ENCODE measurements around the gene RNF220. TPM values are rescaled to one million over a fixed set of nuclear protein-coding genes. Genes with fewer than 3 reads are reported as not detected.

RNF220 gene
- total and polyA plus RNA-seq, 2 donors (not counting 3 experiments of a cell fraction or from before 2014, with no cell fraction given), result 62.7 to 66.6 TPM

- Histone ChIP-seq H3K27me3 (ENCODE audit: control insufficient read depth in 2 of 2, insufficient read depth in 2 of 2, low read length in 2 of 2) (no peaks in the 10 kb centered on the region), H3K9me3 (replicated peaks; ENCODE audit: control insufficient read depth, insufficient read depth, low read length) (no peaks in the 10 kb centered on the region), H3K4me3 (replicated peaks in 1 of 3; ENCODE audit: insufficient read depth in 1 of 3, low read depth in 1 of 3, low read length in 3 of 3) (no peak overlapping the region), H4K20me1 (replicated peaks; ENCODE audit: control insufficient read depth, extremely low read depth, insufficient read depth, low read length) (no peaks in the 10 kb centered on the region), H3K9ac (replicated peaks; ENCODE audit: extremely low read depth, insufficient read depth, low read length) (no peak overlapping the region), H2AFZ (ENCODE audit: low read depth, low read length) (no peak overlapping the region), H3K4me2 (ENCODE audit: insufficient read depth, low read length) (no peak overlapping the region), H3K9me1 (replicated peaks; ENCODE audit: control insufficient read depth, extremely low read depth, insufficient read depth, low read length) (no peaks in the 10 kb centered on the region), H3K79me2 (ENCODE audit: control insufficient read depth, insufficient read depth, low read length) (no peaks in the 10 kb centered on the region), H3K36me3 (ENCODE audit: control insufficient read depth in 2 of 2, extremely low read depth in 1 of 2, insufficient read depth in 2 of 2, low read length in 2 of 2) (peaks cover 4 to 48% of the 10 kb centered on the region in 2 experiments), H3K27ac (ENCODE audit: insufficient read depth, low read depth, low read length) (no peak overlapping the region), H3K4me1 (ENCODE audit: control insufficient read depth, extremely low read depth, insufficient read depth, low read length) (no peaks in the 10 kb centered on the region)
- no peak for FAIRE-seq
- BruUV-seq (replicated peaks), result no TSS peak
- no peak for DNase-seq (ENCODE audit: low read depth, low spot score)
- intact Hi-C loops (cut with micrococcal nuclease) (no loop called here), dilution Hi-C loops (cut with MboI; ENCODE audit: extremely low pct_ligation_motif_present, low sequenced_read_pairs) (no loop called here)
- ChIA-PET CTCF (interaction anchor here (1.2 kb wide), 1 partner anchor 11 kb away, joined by 3 read pairs; no protein-coding TSS in a partner anchor), POLR2A (no interaction called here)
- TF ChIP-seq JUN (IDR thresholded peaks at IDR 0.05; ENCODE audit: borderline replicate concordance, insufficient read depth, insufficient read length, low read depth) (no peak), FOS (IDR thresholded peaks at IDR 0.05; ENCODE audit: borderline replicate concordance, insufficient read depth, low read length) (no peak), MAX (IDR thresholded peaks at IDR 0.05; ENCODE audit: insufficient read depth, insufficient read length) (no peak), CTCF (IDR thresholded peaks at IDR 0.05; ENCODE audit: extremely low read depth in 1 of 2, insufficient read depth in 1 of 2, low read depth in 1 of 2, low read length in 2 of 2) (no peak), POLR2AphosphoS5 (IDR thresholded peaks at IDR 0.05; ENCODE audit: insufficient read depth, low read depth, low read length) (no peak), POLR2A (IDR thresholded peaks at IDR 0.05; ENCODE audit: low read depth, low read length) (no peak), MYC (IDR thresholded peaks at IDR 0.05; ENCODE audit: low read depth, low read length) (no peak), GATA2 (IDR thresholded peaks at IDR 0.05; ENCODE audit: insufficient read depth, insufficient read length, low read depth, low read length) (no peak), EZH2 (IDR thresholded peaks at IDR 0.05; ENCODE audit: borderline replicate concordance, low read depth, low read length, severe bottlenecking) (no peak)
Measured at GRCh38 chr1:44644806-44645205, 239.8 kb downstream of the RNF220 start.
